CD4-positive, alpha-beta T cell treated with Interleukin-2 at 100 ng/mL for 4 hours (primary cell): ENCODE data around the gene ASPN.

Experiments
- DNase-seq: peaks from one replicate; pipeline ENCODE4 v3.0.0-alpha.2; 2020; ENCODE audit warnings: low spot score

The ASPN gene

DNA sequence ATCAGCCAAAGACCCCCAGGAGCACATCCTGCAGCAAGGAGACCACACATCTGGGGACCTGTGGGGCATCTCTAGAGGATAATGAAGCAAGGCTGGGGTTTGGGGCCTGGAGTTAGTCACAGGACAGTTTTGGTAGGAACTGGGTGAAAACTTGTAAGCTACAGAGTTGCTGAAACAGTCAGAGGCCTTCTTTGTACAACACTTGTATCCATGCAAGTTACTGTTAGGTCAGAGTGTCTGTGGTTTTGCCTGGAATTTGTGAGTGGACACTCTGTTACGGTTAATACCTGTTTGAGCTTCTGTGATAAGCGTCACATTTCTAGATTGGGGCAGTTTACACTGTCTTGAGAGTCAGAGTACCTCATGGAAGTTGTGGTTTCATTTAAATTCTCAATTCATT, 22.6 kb upstream of the ASPN start:
- DNase-seq = no peak

DNA sequence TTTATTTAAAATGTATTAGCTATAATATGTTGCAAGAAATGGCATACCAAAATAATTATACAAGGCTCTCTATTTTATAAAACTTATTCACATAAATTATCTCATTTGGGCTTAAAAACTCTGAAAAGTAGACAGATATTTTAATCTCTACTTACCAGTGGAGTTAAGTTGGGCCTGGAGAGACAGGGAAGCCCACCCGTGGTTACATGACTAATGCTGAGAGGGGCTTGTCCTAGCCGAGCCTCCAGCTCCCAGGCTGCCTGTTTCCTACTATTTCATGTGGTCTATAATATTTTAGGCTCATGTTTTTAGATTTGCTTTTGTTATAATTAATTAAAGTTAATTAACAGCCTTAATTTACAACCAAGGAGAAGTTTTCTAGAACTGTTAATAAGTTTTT, 20.9 kb upstream of the ASPN start:
- DNase-seq = no peak

DNA sequence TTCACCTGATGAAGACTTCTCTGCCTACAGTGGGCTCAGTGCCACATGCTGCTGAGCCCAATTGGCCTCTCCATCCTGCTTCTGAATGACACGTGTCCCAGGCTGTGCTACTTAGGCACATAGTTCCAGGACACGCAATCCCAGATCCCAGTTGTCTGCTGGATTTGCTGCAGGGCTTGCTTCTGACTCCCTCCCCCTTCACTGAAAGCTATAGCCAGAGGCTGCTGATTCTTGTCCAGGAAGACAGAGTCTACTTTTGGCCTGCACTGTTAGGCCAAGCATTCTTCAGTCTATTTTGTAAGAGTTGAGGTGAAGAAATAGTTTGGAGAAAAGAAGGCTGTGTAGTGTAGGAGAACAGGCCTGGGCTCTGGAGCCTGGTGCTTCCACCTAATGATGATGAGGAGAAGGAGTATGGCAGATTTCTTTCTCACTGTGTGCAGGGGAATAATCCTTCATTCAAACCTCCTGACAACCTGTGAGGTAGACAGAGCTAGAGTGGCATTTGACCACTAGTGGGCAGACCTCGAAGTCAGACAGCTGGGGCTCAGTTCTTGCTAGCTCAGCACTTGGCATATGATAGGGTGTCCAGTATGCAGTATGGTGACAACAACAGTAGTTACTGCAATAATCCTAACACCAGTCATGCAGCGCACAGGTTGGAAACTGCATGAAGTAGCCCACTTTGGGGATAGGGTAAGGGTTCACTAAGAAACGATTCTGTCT, 19.5 kb upstream of the ASPN start:
- DNase-seq = no peak

DNA sequence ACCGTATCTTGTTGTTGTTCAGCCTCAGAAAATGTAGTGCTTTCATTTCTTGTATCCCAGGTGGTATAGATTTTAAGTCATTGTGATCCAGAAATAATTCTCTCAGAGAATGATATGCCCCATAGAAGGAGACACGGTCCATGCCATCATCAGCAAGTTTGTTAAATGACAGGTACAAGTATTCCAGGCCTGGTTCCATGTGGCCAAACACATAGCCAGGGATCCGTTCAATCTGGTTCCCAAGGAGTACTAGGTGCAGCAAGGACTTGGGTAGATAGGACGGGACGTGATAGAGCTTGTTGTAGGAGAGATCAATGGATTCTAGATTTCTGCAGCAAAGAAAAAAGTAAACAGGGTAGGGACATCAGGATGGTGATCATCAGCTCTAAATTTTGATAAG, 18.4 kb upstream of the ASPN start:
- no peak for DNase-seq

DNA sequence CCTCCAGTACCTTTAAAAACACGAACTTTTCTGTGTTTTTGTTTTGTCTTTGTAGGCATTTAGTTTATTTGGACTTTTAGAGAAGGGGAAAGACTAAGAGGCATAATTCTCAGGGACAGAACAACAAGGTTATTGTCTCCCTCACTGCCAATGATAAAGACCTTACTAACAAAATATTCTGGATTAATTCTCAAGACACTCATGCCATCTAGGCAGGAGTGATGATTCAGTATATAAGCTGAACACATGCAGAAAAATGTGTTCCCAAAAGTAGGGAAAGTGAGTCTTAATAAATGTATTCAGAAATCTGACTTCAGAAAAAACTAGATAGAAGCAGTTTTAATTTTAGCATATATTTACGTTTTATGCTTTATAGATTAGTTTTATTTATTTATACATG, 17.4 kb upstream of the ASPN start:
- no peak for DNase-seq

DNA sequence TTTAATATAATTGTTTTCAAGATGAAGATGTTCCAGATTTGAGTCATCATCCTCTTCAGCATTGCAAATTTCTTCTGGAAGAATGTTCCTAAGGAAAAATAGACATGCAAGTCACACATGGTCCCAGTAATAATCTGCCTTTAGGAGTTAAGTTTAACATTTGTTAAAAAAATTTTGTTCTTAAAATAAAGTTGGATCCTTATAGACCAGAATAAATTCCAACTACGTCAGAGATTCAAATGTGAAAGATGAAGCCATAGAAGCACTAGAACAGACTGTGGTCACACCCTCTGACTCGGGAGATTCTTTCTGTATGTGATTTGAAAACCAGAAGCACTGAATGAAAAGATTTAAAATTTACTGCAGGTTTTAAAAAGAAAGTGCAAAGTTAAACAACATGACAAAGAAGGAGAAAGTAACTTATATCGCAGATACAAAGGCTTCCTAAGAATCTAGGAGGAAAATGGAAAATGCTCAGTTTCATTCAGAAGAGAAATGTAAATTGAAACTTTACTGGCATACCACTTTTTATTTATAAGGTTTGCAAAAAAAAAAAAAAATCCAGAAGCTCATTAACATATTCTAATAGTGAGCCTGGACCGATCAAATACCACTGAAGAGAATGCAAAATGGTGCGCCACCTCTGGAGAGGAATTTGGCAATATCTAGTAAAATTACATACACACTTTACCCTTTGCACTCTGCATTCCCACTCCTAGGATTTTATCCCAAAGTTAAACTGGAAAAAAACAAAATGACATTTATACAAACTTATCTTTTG, 14.3 kb upstream of the ASPN start:
- no peak for DNase-seq

DNA sequence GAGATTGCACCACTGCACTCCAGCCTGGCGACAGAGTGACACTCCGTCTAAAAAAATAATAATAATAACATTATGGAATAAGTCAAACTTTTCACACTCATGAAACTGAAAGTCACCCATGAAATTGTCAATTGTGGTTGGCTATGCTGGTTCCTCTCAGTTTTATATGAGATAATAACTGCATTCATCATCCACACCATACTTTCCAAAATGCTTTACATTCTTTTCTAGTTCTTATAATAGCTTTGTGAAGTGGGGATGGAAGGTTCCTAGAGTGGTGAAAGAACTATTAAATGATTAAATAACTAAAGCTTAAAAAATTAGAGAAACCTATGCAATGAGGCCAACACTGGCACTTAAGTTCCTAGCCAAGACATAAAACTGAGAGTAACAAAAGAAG, 12.6 kb upstream of the ASPN start:
- DNase-seq = no peak

DNA sequence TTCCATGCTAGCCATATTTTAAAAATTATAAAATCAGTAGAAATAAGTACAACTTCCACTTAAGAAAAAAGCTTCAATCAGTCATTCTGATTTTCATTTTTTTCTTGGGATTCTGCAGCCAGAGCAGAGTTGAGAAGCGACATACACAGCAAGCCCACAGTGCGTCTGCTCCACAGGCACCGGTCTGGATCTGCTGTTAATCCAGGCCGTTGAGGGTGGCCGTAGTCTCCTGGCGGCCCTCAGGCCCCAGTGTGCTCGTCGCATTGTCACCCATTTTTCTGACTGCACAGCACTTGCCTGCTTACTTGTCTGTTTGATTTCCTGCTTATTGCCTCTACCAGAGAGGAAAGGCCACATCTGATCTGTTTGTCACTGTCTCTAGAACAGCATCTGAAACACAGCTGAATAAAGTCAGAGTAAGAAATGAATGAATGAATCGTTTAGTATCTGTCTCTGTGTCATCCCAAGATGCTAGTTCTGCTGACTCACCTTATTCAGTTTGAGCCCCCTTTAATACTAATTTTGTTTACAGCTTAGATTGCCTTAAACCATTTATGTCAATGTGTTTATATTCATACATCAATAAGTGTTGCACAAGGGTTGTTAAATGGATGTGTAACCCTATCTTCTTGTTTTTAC, 11.6 kb upstream of the ASPN start:
- no peak for DNase-seq

DNA sequence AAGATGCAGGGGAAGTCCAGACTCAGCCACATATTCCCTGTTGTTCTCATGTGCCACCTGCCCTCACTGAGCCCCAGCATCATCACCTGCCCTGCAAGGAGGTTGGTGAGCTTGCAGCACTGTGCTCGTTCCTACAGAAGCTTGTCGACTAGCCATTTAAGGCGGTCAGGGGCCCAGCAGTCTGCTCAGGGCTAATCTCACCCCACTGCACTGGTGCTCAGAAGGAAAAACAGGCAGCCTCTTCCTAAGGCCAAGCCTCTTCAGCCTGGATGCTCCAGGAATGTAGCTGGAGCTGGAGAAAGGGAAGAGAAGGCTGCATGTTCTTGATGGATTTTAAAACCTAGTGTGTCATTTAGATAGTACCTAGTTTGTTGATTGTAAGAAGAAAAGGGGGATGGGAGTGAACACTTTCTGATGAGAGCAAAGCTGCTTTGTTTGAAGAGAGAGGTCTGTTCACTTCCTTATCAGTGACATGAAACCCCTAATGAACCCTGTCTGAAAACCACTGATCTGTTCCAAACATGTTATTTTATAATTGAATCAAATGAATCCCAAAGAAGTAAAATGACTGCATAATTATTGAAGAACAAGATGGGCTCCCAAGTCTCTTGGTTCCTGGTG, 10.6 kb upstream of the ASPN start:
- DNase-seq = no peak

DNA sequence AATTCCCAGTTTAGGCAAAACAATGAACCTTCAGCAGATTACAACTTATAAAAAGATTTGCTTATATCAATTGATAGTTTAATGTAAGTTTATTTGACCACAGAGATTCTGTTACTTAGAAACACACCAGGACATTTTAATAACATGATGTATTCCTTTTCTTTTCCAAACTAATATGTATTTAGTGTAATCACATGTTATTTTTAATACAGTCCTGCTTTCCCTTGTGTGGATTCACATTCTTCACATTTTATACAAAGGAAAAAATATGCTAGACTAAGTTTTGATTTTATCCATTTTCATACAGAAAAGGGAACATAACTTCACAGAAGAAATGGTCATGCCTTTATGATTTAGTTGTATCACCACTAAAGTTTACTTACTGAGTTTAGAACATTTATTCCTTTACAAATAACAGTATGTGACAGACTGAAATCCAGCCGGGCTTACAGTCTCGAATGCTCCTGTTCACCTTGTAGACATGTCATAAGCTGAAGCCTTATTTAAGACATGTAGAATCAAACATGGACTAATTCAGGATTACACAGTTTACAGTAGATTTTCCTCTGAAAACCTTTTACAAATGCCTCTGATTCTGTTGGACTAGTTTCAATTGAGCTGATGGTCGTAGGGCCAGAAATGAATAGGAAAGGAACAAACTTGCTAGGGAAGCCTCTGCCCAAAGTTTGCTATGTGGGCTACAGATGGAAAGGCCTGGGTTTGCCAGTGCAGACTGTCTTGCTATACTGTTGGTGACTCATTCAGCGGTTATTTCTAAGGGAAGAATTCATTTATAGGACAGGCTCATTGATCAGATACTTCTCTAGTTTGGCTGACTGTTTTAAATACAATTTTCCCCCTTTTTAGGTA, 6.6 kb upstream of the ASPN start:
- no peak for DNase-seq

DNA sequence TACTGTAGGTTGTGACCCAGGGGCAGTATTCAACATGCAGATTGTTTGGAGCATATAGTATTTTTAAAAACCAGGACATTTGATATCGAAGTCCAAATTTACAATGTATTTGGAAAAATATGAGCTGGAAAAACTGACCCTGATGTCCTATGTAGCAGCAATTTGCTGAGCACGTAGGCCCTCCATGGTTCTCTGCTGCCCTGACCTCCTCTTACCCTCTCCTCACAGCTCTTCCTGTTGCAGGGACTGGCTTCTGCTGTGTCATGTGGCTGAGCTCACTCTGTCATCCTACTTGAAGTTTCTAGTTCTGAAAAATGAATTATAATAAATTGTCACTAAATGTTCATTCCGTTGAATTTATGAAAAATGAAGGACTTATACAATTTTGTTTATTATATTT, 4.1 kb upstream of the ASPN start:
- no peak for DNase-seq

DNA sequence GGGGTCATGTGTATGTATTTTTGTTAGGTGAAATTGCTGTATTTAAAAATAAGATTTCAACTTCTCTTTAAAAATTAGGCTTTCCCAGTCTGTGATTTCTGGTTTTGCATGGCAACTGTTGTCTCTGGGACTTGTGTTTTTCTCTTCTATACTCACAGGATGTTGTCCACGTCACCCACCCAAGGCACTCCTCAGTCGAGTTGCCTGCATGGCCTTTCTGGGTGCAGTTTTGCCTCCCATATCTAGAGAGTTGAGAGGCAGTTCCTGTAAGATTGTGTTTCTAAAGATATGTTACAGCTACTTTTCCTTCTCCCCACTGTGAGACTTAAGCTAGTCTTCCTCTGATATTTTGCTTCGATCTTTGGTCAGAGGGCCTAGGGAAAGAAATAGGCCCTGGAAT, 2.3 kb upstream of the ASPN start:
- no peak for DNase-seq

DNA sequence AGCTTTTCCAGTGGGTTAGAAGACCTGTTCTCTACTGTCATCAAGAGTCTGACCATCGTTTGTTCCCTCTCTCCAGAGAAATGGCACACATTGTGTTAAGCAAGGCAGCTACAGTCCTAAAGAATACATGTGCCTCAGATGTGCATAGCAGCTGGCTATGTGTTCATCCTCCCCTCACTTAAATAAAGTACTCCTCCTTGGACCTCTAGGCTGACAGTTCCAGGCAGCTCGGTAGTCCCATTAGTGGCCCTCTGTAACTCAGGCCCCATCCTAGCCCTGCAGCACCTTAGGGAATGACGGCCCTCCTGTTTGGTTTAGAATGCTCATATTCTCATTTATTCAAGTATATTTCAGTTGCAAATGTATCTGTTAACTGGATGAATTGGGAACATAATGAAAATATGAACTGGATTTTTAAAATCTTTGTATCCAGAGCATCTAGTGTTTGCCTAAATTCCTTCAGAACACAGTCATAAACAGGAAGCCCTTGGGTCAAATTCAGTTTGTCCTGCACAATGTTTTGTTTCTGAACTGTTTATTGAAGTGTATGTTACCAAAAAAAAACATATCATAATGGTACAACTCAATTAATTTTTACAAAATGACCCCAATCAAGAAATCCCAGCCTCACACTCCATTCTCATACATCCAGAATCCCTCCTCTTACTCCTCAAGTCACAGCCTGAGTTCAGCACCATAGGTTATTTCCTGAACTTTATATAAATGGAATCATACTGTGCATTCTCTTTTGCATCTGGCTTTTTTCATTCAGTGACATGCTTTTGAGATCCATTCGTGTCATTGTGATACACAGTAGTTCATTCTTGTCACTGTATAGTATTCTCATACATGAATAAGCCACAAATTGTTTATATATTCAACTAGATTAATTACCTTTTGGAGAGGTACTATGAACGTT, 1.6 kb upstream of the ASPN start:
- DNase-seq = no peak

DNA sequence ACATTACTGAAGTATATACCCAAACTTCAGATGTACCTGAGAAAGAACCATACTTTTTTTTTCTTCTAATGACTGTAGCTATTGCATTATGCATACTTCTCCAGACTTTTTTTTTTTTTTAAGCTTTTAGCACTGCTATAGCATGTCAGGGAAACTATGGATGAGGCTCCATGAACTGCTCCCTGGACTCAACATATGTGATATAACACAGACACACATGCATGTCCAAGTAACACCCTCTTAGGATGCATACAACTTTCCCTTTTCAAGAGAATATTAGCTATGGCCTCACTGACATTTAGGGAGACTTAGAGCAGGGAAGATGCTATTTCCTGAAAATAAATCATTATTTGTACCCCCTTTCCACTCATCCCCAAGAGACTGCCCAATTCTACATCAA, 499 bp upstream of the ASPN start:
- DNase-seq = no peak

DNA sequence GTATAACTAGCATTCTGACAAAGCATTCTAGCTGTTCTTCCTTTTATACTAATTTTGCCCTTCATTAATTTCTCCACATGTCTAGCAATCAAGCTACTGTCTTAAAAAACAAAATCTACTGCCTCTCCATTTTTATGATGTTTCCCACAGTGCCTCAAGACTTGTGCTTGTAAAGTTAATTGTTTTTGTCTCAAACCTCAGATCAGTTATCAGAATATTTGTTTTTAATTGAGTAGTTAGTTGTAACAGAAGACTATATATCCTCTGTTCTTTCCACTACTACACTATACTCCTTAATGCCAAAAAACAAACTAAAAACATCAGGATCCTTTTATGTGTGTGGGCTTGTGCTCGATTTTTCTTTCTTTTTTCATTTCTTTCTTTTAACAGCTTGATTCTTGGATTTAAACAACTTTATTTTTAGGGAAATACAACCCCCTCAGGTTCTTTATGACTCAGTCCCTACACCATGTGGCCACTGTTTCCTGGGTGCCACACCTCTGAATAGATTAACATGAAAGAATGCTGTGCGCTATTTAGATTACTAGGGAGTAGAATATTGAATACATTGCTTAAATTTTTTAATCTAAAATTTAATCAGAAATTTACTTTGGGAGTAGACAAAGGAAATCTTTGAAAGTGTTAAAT, 1.2 kb downstream of the ASPN start:
- no peak for DNase-seq

DNA sequence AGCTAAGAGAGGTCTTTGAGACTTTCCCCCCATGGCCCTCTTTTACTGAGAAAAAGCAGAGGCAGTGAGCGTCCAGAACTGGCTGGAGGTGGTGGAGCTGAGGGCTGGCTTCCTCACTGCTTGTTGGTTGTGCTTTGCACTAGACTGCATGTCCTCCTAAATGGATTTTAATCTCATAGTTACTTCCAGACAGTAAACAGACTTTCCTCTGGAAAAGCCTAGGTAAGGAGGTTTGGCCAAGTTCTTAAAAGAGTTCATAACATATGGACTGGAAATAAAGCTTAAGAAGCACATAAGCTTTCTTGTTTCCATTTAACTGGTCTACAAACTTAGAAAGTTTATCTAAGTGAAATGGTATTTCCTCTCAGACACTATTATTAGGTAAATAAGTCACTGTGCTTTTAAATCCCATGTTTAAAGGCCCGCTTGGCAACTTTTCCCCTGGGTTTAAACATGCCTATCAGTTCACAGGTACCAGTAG, 2.0 kb downstream of the ASPN start:
- no peak for DNase-seq

DNA sequence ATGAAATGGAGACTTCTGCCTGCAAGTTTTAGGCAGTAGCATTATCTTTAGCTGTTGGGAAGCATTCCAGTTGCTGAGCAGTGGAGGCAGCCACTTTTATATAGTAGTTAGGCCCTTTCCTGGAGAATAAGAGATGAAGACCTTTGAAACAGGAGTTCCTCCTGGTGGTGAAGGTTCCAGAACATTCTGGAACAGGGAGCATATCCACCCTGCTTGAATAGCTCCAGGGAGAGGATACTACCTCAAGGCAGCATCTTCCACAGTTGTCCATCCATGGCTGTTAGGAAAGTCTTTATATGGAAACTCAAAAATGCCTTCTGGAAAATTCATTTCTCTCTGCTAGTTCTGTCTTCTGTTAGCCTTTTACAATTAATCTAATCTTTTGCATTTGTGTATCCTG, 3.0 kb downstream of the ASPN start:
- no peak for DNase-seq

DNA sequence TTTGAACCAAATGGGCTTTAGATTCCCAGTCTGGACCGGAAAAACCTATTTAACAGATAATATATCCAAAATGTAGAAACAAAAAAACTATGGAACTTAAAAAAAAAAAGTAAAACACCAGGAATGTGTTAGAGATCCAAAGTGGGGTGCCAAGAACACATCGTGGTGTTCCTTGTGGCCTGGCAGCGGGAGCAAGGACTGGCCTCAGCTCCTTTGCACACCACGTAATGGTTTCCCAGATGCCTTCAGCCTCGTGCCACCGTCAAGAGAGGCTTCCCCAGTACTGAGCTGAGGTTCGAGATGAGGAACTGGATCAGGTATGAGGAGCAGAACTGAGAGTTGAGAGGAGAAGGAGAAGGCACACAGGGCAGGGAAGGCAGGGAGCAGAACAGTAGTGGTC, 3.5 kb downstream of the ASPN start:
- DNase-seq = no peak

DNA sequence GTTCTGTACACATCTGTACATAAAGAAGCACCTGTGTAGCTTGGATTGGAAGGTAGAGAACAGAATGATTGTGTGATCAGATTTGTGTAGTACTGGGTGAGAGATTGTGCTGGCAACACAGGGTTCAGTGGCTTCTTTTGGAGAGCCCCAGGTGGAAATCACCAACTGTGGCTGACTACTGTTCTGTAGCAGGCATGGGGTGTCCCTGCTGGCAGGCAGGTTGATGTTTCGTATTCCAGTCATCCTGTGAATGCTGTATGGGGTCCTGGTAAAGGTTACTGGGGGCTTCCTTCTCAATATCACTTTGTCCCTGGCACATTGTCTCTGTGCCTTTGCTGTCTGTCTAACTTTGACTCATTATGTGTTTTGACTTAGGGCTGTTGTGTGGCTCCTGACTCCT, 5.3 kb downstream of the ASPN start:
- no peak for DNase-seq

DNA sequence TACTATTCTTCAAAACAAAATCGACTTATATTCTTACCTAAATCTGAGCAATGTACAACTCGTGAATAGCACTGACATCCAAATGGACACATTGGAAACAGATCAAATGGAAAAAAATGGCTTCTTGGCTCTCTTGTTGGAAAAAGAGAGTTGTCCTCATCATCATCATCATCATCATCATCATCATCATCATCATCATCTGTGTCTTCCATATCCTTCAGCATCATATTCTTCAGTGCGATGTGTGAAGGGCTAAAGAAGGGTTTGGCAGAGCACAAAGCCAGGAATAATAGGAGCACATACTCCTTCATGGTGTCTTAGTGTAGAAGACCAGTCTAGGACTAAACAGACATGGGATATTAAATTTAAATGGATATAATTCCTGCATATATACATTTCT, 7.7 kb downstream of the ASPN start:
- no peak for DNase-seq
